Measurements from ENCODE around the gene MRPS22. TPM values are rescaled to one million over a fixed set of nuclear protein-coding genes. Genes with fewer than 3 reads are reported as not detected.

MRPS22 gene
- total and polyA plus RNA-seq, 2 donors (not counting 3 experiments of a cell fraction or from before 2014, with no cell fraction given), result 33.8 to 45.6 TPM

- TF ChIP-seq POLR2A (IDR thresholded peaks at IDR 0.05; ENCODE audit: low read depth, low read length), result no peak
- no peak for TF ChIP-seq FOS (IDR thresholded peaks at IDR 0.05; ENCODE audit: borderline replicate concordance, insufficient read depth, low read length)
- TF ChIP-seq CTCF (IDR thresholded peaks at IDR 0.05; ENCODE audit: extremely low read depth in 1 of 2, insufficient read depth in 1 of 2, low read depth in 1 of 2, low read length in 2 of 2), result no peak
- no peak for TF ChIP-seq EZH2 (IDR thresholded peaks at IDR 0.05; ENCODE audit: borderline replicate concordance, low read depth, low read length, severe bottlenecking)
- no peak for TF ChIP-seq MAX (IDR thresholded peaks at IDR 0.05; ENCODE audit: insufficient read depth, insufficient read length)
- Histone ChIP-seq H3K79me2 (ENCODE audit: control insufficient read depth, insufficient read depth, low read length) (peaks cover 2% of the 10 kb centered on the region), H3K9me1 (replicated peaks; ENCODE audit: control insufficient read depth, extremely low read depth, insufficient read depth, low read length) (no peaks in the 10 kb centered on the region), H3K9me3 (replicated peaks; ENCODE audit: control insufficient read depth, insufficient read depth, low read length) (no peaks in the 10 kb centered on the region), H2AFZ (ENCODE audit: low read depth, low read length) (no peak overlapping the region), H3K9ac (replicated peaks; ENCODE audit: extremely low read depth, insufficient read depth, low read length) (no peak overlapping the region), H3K27ac (ENCODE audit: insufficient read depth, low read depth, low read length) (no peak overlapping the region), H3K4me1 (ENCODE audit: control insufficient read depth, extremely low read depth, insufficient read depth, low read length) (no peaks in the 10 kb centered on the region), H3K4me3 (replicated peaks in 1 of 3; ENCODE audit: insufficient read depth in 1 of 3, low read depth in 1 of 3, low read length in 3 of 3) (no peak overlapping the region), H3K4me2 (ENCODE audit: insufficient read depth, low read length) (no peak overlapping the region), H3K27me3 (ENCODE audit: control insufficient read depth in 2 of 2, insufficient read depth in 2 of 2, low read length in 2 of 2) (no peaks in the 10 kb centered on the region), H4K20me1 (replicated peaks; ENCODE audit: control insufficient read depth, extremely low read depth, insufficient read depth, low read length) (peaks cover 2% of the 10 kb centered on the region), H3K36me3 (ENCODE audit: control insufficient read depth in 2 of 2, extremely low read depth in 1 of 2, insufficient read depth in 2 of 2, low read length in 2 of 2) (peaks cover 20 to 45% of the 10 kb centered on the region in 2 experiments)
- DNase-seq (ENCODE audit: low read depth, low spot score) (no peak), FAIRE-seq (no peak)
- no TSS peak for BruUV-seq (replicated peaks)
- dilution Hi-C loops (cut with MboI; ENCODE audit: extremely low pct_ligation_motif_present, low sequenced_read_pairs) (no loop called here), intact Hi-C loops (cut with micrococcal nuclease) (no loop called here)
- ChIA-PET CTCF (interaction anchor here (1.8 to 2.8 kb wide), 2 partner anchors 10 to 11 kb away, joined by 9 to 31 read pairs; no protein-coding TSS in a partner anchor), POLR2A (no interaction called here)
Measured at GRCh38 chr3:139364549-139364948, 20.7 kb downstream of the MRPS22 start.

GRCh38 chr3:139374099-139374498, 30.3 kb downstream of the MRPS22 start:
- H3K9ac ChIP-seq (replicated peaks; ENCODE audit: extremely low read depth, insufficient read depth, low read length), result no peak overlapping the region
- H3K27me3 ChIP-seq (ENCODE audit: control insufficient read depth in 2 of 2, insufficient read depth in 2 of 2, low read length in 2 of 2), result no peaks in the 10 kb centered on the region
- POLR2A ChIA-PET, result interaction anchor here (0.6 kb wide), 1 partner anchor 16 kb away, joined by 3 read pairs; no protein-coding TSS in a partner anchor
- CTCF ChIA-PET, result interaction anchor here (1.4 kb wide), 2 partner anchors 13 to 20 kb away, joined by 3 read pairs; no protein-coding TSS in a partner anchor
- peaks cover 32 to 44% of the 10 kb centered on the region in 2 experiments for H3K36me3 ChIP-seq (ENCODE audit: control insufficient read depth in 2 of 2, extremely low read depth in 1 of 2, insufficient read depth in 2 of 2, low read length in 2 of 2)
- H3K4me3 ChIP-seq (replicated peaks in 1 of 3; ENCODE audit: insufficient read depth in 1 of 3, low read depth in 1 of 3, low read length in 3 of 3), result no peak overlapping the region
- no peaks in the 10 kb centered on the region for H3K4me1 ChIP-seq (ENCODE audit: control insufficient read depth, extremely low read depth, insufficient read depth, low read length)
- no peak overlapping the region for H3K4me2 ChIP-seq (ENCODE audit: insufficient read depth, low read length)
- H3K79me2 ChIP-seq (ENCODE audit: control insufficient read depth, insufficient read depth, low read length), result peaks cover 5% of the 10 kb centered on the region
- FAIRE-seq (no peak), DNase-seq (ENCODE audit: low read depth, low spot score) (no peak)
- TF ChIP-seq FOS (IDR thresholded peaks at IDR 0.05; ENCODE audit: borderline replicate concordance, insufficient read depth, low read length) (no peak), MAX (IDR thresholded peaks at IDR 0.05; ENCODE audit: insufficient read depth, insufficient read length) (no peak)
- no TSS peak for BruUV-seq (replicated peaks)
- H2AFZ ChIP-seq (ENCODE audit: low read depth, low read length), result no peak overlapping the region
- H3K9me3 ChIP-seq (replicated peaks; ENCODE audit: control insufficient read depth, insufficient read depth, low read length), result no peaks in the 10 kb centered on the region
- no peaks in the 10 kb centered on the region for H3K9me1 ChIP-seq (replicated peaks; ENCODE audit: control insufficient read depth, extremely low read depth, insufficient read depth, low read length)
- H3K27ac ChIP-seq (ENCODE audit: insufficient read depth, low read depth, low read length), result no peak overlapping the region
- dilution Hi-C loops (cut with MboI; ENCODE audit: extremely low pct_ligation_motif_present, low sequenced_read_pairs), result no loop called here
- H4K20me1 ChIP-seq (replicated peaks; ENCODE audit: control insufficient read depth, extremely low read depth, insufficient read depth, low read length), result peaks cover 6% of the 10 kb centered on the region
- intact Hi-C loops (cut with micrococcal nuclease), result no loop called here

Measured in endothelial cell of umbilical vein (primary cell).